Liver (tissue), 9 donors: ENCODE data around the gene RBM6. TPM values are rescaled to one million over a fixed set of nuclear protein-coding genes. Genes with fewer than 3 reads are reported as not detected.
"Not testable (repeated sequence)": the region's sequence is repeated elsewhere in the genome, so short reads cannot be mapped to it uniquely, and the experiment has no call there.

Experiments
- DNase-seq: peaks from one replicate; pipeline ENCODE4 v3.0.0-alpha.2; 2017; ENCODE audit warnings: low spot score
- H3K27ac ChIP-seq, 2 donors: one replicate each; pipeline ENCODE4 v1.7.0; 2013; ENCODE audit warnings: inconsistent platforms in 2 of 2, low read length in 2 of 2, control low read depth in 1 of 2, low read depth in 1 of 2, mild to moderate bottlenecking in 1 of 2
- H3K27me3 ChIP-seq, 4 donors: one replicate each; pipeline versions ENCODE4 v1.6.1 to v1.7.0; 2013; ENCODE audit warnings: low read length in 3 of 4, inconsistent platforms in 1 of 4, mild to moderate bottlenecking in 1 of 4, moderate library complexity in 1 of 4; ENCODE audit not compliant: control insufficient read depth in 4 of 4, insufficient read depth in 4 of 4
- H3K36me3 ChIP-seq, 4 donors: one replicate each; pipeline versions ENCODE4 v1.6.1 to v1.7.0; 2013; ENCODE audit warnings: low read length in 3 of 4, mild to moderate bottlenecking in 3 of 4, low read depth in 1 of 4, moderate library complexity in 1 of 4; ENCODE audit not compliant: control insufficient read depth in 4 of 4, insufficient read depth in 3 of 4
- H3K4me1 ChIP-seq, 4 donors: one replicate each; pipeline versions ENCODE4 v1.6.1 to v1.7.0; 2013; ENCODE audit warnings: low read length in 3 of 4, mild to moderate bottlenecking in 3 of 4, moderate library complexity in 1 of 4; ENCODE audit not compliant: control insufficient read depth in 4 of 4, insufficient read depth in 4 of 4
- H3K4me3 ChIP-seq, 3 donors: one replicate each; pipeline versions ENCODE4 v1.6.1 to v1.7.0; 2013; ENCODE audit warnings: low read length in 3 of 3, control low read depth in 1 of 3, low read depth in 1 of 3, mild to moderate bottlenecking in 1 of 3
- H3K9ac ChIP-seq, 2 donors: one replicate each; pipeline ENCODE4 v1.7.0; 2013; ENCODE audit warnings: low read length in 2 of 2, mild to moderate bottlenecking in 2 of 2, moderate library complexity in 2 of 2, control low read depth in 1 of 2, low read depth in 1 of 2
- H3K9me3 ChIP-seq, 4 donors: one replicate each; pipeline versions ENCODE4 v1.6.1 to v1.7.0; 2013; ENCODE audit warnings: low read length in 3 of 4; ENCODE audit not compliant: control insufficient read depth in 4 of 4
- ATF3 ChIP-seq: IDR thresholded peaks from 2 replicates; pipeline ENCODE4 v1.6.1; 2016; ENCODE audit warnings: antibody characterized with exemption
- CTCF ChIP-seq: fragments of 150-350 bp; IDR thresholded peaks from 2 replicates; pipeline ENCODE4 v1.5.1; 2017; ENCODE audit warnings: improper control_type of control experiment, low read depth, low read length; ENCODE audit not compliant: missing input control
- EGR1 ChIP-seq, 2 donors: IDR thresholded peaks; 2 replicates each; pipeline ENCODE4 v1.6.1; 2016 to 2018; ENCODE audit warnings: antibody characterized with exemption in 2 of 2, low read depth in 2 of 2
- FOXA1 ChIP-seq: IDR thresholded peaks from 2 replicates; pipeline ENCODE4 v1.6.1; 2016; ENCODE audit warnings: antibody characterized with exemption
- GABPA ChIP-seq, 2 donors: IDR thresholded peaks in 1 of 2; conservative IDR thresholded peaks in 1 of 2; 2 replicates each; pipeline ENCODE4 v1.6.1; 2016; ENCODE audit warnings: antibody characterized with exemption in 2 of 2, mild to moderate bottlenecking in 1 of 2, moderate library complexity in 1 of 2
- HNF4A ChIP-seq, 2 donors: conservative IDR thresholded peaks; 2 replicates each; pipeline ENCODE4 v1.6.1; 2016; ENCODE audit warnings: antibody characterized with exemption in 2 of 2, mild to moderate bottlenecking in 2 of 2
- HNF4G ChIP-seq: IDR thresholded peaks from 2 replicates; pipeline ENCODE4 v1.6.1; 2016; ENCODE audit warnings: antibody characterized with exemption
- JUND ChIP-seq, 2 donors: IDR thresholded peaks; 2 replicates each; pipeline ENCODE4 v1.6.1; 2016; ENCODE audit warnings: antibody characterized with exemption in 2 of 2
- MAX ChIP-seq: IDR thresholded peaks from 2 replicates; pipeline ENCODE4 v1.6.1; 2016; ENCODE audit warnings: antibody characterized with exemption
- NR2F2 ChIP-seq: IDR thresholded peaks from 2 replicates; pipeline ENCODE4 v1.6.1; 2016; ENCODE audit warnings: antibody characterized with exemption
- RAD21 ChIP-seq, 2 donors: IDR thresholded peaks; 2 replicates each; pipeline ENCODE4 v1.6.1; 2016; ENCODE audit warnings: antibody characterized with exemption in 2 of 2, mild to moderate bottlenecking in 2 of 2
- REST ChIP-seq: IDR thresholded peaks from 2 replicates; pipeline ENCODE4 v1.6.1; 2016; ENCODE audit warnings: antibody characterized with exemption, mild to moderate bottlenecking
- RXRA ChIP-seq, 2 donors: IDR thresholded peaks; 2 replicates each; pipeline ENCODE4 v1.6.1; 2017 to 2018; ENCODE audit warnings: antibody characterized with exemption in 2 of 2, mild to moderate bottlenecking in 1 of 2
- SP1 ChIP-seq: IDR thresholded peaks from 2 replicates; pipeline ENCODE4 v1.6.1; 2018; ENCODE audit warnings: antibody characterized with exemption, mild to moderate bottlenecking
- TAF1 ChIP-seq: conservative IDR thresholded peaks from 2 replicates; pipeline ENCODE4 v1.6.1; 2016; ENCODE audit warnings: antibody characterized with exemption, mild to moderate bottlenecking
- YY1 ChIP-seq: IDR thresholded peaks from 2 replicates; pipeline ENCODE4 v1.6.1; 2016; ENCODE audit warnings: antibody characterized with exemption, mild to moderate bottlenecking
- ZBTB33 ChIP-seq: IDR thresholded peaks from 2 replicates; pipeline ENCODE4 v1.6.1; 2016; ENCODE audit warnings: antibody characterized with exemption
- WGBS: extraction: QIAGEN DNeasy Blood & Tissue Kit; methylation state at CpG from one replicate; pipeline ENCODE4 v1.1.7; 2013; 5-methylcytosine and 5-hydroxymethylcytosine counted together
- polyA plus RNA-seq, 2 donors: library from polyadenylated mRNA; stranded (reverse) in 1 of 2; unstranded in 1 of 2; fragments of 200-250 nt in 1 of 2; fragments of >200 nt in 1 of 2; fragmentation: Nextera tagmentation in 1 of 2; extraction: Ambion mirVana in 1 of 2; gene quantifications; one replicate each; pipeline versions ENCODE4 v1.2.1 to v1.2.3, GENCODE V29; 2013 to 2015
- total RNA-seq, 2 donors: library from RNA; depleted of rRNA; stranded (reverse); fragments of >200 nt; gene quantifications; one replicate each; pipeline ENCODE4 v1.2.3, GENCODE V29; 2014
- donor health status: healthy.
- donor health status: healthy.
- donor health status: healthy.
- donor health status: healthy.
- donor health status: healthy.

Gene RBM6
- total and polyA plus RNA-seq, 4 donors, result 10.9 to 59.2 (median 37.5) TPM

- DNase-seq, result no peak
- no peak overlapping the region for H3K4me3 ChIP-seq
- TF ChIP-seq RXRA (IDR thresholded peaks at IDR 0.05) (no peak), YY1 (no peak), EGR1 (IDR thresholded peaks at IDR 0.05; ENCODE audit: low read depth in 2 of 2) (no peak), CTCF (no peak), HNF4A (conservative IDR thresholded peaks at IDR 0.05) (no peak), TAF1 (no peak), ATF3 (no peak), REST (no peak), MAX (no peak), FOXA1 (no peak), SP1 (no peak), GABPA (IDR thresholded peaks at IDR 0.05 in 1 of 2, conservative IDR thresholded peaks at IDR 0.05 in 1 of 2) (no peak), JUND (IDR thresholded peaks at IDR 0.05) (no peak), HNF4G (no peak), RAD21 (IDR thresholded peaks at IDR 0.05) (no peak), ZBTB33 (no peak), NR2F2 (no peak)
- no peak overlapping the region for H3K27ac ChIP-seq
- H3K9me3 ChIP-seq, result no peaks in the 10 kb centered on the region
- WGBS, result 61% methylated on average over 1 of the region's 1 CpG
- H3K9ac ChIP-seq, result no peak overlapping the region
- H3K27me3 ChIP-seq, result no peaks in the 10 kb centered on the region
- peaks cover 3 to 20% (median 12%) of the 10 kb centered on the region in 4 donors for H3K36me3 ChIP-seq
- no peaks in the 10 kb centered on the region for H3K4me1 ChIP-seq
Measured at GRCh38 chr3:50078622-50079021, 138.7 kb downstream of the RBM6 start.

- not testable (repeated sequence) for H3K4me3 ChIP-seq, DNase-seq, H3K27ac ChIP-seq, H3K27me3 ChIP-seq, H3K4me1 ChIP-seq, H3K9me3 ChIP-seq, H3K36me3 ChIP-seq, H3K9ac ChIP-seq
- 97% methylated on average over 24 of the region's 33 CpGs for WGBS
Measured at GRCh38 chr3:50084951-50085350, 145.0 kb downstream of the RBM6 start.
